Myocyte (in vitro differentiated cells): ENCODE results near the gene LGR6. TPM values are rescaled to one million over a fixed set of nuclear protein-coding genes. Genes with fewer than 3 reads are reported as not detected.

Experiments
- DNase-seq: peaks from one replicate; pipeline ENCODE4 v3.0.0-alpha.2; 2012; ENCODE audit warnings: low read depth
- total RNA-seq: library from RNA; depleted of rRNA; stranded (reverse); fragments of >200 nt; gene quantifications from 2 replicates; pipeline ENCODE4 v1.2.3, GENCODE V29; 2014

Gene LGR6
- total RNA-seq, 1 donor from 2014 or later: 0.53 TPM

DNA sequence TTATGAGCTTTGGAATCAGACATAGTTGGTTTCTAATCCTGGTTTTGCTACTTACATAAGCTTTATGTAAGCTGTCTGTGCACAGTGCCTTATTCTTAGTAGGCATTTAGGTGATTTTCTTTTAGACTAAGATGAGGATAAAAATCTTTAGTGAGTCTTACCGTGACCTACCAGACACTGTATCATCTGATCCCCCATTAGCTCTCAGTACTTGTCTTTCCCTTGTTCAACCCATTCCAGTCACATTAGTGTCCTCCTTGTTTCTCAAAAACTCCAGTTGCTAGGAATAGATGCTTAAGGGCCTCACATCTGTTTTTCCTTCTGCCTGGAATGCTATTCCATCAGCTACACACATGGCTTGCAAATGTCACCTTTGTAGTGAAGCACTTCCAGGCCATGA is 173.7 kb downstream of the LGR6 start:
- DNase-seq: no peak

Other genes starting within 250 kb of the LGR6 start
- 3.2 and 6.0 TPM in 2 replicates for gene LMOD1, start 247.3 kb upstream of the LGR6 start, total RNA-seq
- 38.9 and 59.4 TPM in 2 replicates for gene TIMM17A, start 238.3 kb upstream of the LGR6 start, total RNA-seq
- 28.1 and 33.1 TPM in 2 replicates for gene RNPEP, start 211.2 kb upstream of the LGR6 start, total RNA-seq
- 0.68 TPM in 1 of 2 replicates, not detected in the other for gene ELF3, start 183.2 kb upstream of the LGR6 start, total RNA-seq
- not detected in 2 replicates for gene GPR37L1, start 70.9 kb upstream of the LGR6 start, total RNA-seq
- gene ARL8A, start 49.1 kb upstream of the LGR6 start, total RNA-seq: 32.2 and 39.3 TPM in 2 replicates
- gene PTPN7, start 33.2 kb upstream of the LGR6 start, total RNA-seq: not detected in 2 replicates
- 22.5 and 41.7 TPM in 2 replicates for gene UBE2T, start 148.1 kb downstream of the LGR6 start, total RNA-seq
- gene PPP1R12B, start 154.9 kb downstream of the LGR6 start, total RNA-seq: 72.2 and 81.0 TPM in 2 replicates